Right lung (tissue), 5 donors: ENCODE data around the gene SMC6. TPM values are rescaled to one million over a fixed set of nuclear protein-coding genes. Genes with fewer than 3 reads are reported as not detected.

Experiments used
- DNase-seq, 2 donors: peaks; one replicate each; pipeline ENCODE4 v3.0.0-alpha.2; 2013
- polyA plus RNA-seq, 5 donors: library from polyadenylated mRNA; unstranded; fragments of 120-200 nt; gene quantifications; one replicate each; pipeline versions ENCODE4 v1.2.1 to v1.2.3, GENCODE V29; 2013; ENCODE audit warnings: inconsistent platforms in 1 of 5, low replicate concordance in 1 of 5; ENCODE audit not compliant: insufficient read length in 5 of 5, insufficient read depth in 1 of 5

The SMC6 gene
- polyA plus RNA-seq, 5 donors: 34.6 to 68.6 (median 61.3) TPM

DNA sequence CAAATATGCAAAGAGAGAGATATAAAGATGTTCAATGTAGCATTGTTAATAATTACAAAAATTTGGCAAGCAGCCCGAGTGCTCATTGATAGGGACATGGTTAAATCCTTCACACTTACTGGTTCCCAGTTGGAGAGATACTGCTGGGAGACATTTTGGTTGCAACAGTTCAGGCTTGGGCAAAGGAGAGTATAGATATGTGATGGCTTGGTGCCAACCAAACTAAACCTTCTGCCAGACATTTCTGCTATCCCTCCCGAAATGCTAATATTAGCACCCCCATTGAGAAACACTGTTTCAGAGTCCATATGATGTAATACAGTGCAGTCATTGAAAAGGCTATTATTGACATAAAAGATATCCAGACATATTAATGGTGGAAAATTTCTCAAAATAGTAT is 11.8 kb upstream of the SMC6 start:
- DNase-seq: no peak

DNA sequence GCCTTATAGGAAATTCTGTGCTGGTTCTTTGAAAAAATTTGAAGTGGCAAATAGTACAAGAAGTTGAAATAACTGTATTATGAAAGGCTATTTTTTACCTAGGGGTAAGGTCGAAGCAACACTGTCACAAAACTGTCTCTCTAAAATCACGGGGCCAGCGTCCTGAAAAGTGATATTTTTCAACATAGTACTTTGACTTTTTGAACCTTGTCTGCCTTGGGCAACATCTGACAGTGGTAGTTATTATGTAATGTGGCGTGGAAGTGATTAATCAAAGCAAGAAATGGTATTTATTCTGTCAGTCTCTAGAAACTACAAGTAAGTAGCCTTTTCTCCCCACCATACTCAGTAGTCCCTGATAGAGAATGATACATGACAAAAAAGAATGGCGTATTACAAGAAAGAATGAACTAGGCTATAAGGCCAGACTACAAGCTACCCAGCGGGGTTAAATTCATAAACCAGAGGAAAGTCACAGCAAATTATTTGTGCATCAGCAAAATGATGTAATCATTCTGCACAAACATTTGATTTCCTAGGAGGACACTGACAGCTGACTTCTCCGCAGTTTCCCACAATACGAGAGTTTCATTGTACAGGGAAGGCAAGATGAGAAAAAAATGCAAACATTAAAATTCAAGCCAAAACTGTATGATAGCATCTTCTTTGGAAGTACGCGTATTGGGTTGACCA is 10.2 kb upstream of the SMC6 start:
- no peak for DNase-seq

DNA sequence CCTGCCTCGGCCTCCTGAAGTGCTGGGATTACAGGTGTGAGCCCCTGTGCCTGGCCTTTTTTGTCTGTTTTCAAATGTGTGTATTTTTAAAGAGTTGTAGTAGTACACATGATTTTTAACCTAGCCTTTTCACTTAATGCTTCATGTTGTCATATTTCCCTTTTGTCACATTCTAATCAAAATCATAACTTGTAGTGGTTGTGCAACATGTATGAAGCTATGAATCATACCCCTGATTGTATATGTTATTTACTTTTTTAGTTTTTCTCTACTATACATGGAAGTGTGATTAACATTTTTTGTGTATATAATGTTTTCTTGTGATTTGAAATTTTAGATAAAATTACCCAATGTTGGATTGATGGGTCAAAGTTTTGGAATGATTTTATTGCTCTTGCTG is 8.8 kb upstream of the SMC6 start:
- no peak for DNase-seq

DNA sequence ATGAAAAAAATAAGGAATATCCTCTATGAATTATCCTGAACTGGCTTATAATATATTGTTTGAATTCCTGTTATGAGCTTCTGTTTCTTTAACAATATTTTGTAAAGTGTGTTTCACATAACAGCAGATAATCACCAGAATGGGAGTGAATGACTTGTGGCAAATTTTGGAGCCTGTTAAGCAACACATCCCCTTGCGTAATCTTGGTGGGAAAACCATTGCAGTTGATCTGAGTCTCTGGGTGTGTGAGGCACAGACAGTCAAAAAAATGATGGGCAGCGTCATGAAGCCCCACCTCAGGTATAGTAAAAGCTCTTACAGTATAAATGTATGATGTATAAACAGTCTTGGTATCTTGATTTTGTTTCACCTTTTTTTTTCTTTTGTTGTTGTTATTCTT is 6.2 kb upstream of the SMC6 start:
- DNase-seq: no peak

DNA sequence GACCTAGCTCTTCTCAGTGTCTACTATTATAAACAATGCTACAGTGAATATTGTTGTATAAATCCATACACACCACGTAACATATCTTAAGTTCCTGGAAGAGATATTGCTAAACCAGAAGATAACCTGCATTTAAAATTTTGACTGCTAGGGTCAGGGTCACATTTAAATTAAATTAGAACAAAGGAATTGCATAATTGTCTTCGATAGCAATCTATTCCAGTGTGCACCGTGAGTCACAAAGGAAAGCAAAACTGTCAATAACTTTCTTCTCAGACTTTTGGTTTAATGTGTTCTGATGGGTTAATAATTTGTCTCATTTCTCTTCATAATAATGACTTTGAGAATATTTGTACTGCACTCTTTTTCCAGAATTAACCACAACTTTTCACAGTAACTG is 4.5 kb upstream of the SMC6 start:
- no peak for DNase-seq

DNA sequence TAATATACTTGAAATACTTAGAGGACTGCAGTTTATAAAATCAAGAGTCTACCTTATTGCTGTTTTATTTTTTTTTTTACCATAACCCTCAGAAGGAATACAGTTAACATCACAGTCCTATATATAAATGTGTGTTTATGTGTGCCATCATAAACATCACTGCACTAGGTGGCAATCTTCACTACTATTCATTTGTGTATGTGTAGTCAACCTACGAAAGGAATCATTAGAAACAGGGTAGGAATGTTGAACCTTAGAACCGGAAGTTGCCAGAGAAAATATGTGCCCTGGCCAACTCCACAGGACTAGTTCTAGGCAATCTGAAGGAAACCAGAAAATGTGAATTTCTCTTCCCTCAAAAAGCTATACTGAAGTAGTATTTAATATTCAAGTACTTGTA is 3.7 kb upstream of the SMC6 start:
- no peak for DNase-seq

DNA sequence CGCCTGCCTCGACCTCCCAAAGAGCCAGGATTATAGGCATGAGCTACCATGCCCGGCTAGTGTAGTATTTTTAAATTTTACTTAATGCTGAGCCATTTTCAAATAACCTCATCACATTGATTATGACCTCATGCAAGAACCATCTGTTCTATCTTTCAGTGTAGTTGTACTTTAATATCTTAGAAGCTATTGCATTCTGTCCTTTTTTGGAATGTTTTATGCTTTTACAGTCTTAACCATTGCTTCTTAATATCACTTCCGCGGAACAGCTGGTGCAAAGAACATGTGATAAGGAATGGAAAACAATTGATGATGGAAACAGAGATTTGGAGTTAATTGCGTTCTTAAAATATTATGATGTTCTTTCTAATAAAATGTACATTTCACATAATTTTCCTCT is 3.1 kb upstream of the SMC6 start:
- DNase-seq: no peak

DNA sequence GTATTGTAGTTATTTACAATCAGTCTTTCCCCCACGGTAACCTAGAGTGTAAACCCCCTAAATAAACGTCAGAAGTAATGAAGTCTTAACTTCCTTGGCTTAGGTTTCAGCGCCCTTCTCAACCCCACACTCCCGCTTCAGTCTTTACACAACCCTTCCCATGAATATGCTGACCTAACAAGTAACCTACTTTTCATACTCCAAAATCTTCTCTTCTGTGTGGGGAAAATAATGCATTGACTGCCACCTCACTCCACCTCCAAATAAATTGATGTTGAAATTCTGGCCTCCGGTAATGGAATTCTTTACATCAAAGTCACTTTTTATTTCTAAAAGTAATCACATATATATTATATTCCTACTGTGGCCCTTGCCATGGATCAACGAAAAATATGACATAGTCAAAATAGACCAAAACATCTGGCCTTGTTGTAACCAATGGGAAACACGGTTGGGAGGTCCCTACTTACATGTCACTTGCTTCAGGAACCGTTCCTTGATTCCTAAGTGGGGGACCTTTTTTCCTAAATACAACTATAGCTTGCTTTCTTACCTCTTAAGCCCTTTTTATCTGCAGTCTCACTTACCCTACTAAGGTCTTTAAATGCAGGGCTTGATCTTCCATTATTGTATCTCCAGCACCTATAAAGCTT is 1.3 kb upstream of the SMC6 start:
- DNase-seq: no peak

DNA sequence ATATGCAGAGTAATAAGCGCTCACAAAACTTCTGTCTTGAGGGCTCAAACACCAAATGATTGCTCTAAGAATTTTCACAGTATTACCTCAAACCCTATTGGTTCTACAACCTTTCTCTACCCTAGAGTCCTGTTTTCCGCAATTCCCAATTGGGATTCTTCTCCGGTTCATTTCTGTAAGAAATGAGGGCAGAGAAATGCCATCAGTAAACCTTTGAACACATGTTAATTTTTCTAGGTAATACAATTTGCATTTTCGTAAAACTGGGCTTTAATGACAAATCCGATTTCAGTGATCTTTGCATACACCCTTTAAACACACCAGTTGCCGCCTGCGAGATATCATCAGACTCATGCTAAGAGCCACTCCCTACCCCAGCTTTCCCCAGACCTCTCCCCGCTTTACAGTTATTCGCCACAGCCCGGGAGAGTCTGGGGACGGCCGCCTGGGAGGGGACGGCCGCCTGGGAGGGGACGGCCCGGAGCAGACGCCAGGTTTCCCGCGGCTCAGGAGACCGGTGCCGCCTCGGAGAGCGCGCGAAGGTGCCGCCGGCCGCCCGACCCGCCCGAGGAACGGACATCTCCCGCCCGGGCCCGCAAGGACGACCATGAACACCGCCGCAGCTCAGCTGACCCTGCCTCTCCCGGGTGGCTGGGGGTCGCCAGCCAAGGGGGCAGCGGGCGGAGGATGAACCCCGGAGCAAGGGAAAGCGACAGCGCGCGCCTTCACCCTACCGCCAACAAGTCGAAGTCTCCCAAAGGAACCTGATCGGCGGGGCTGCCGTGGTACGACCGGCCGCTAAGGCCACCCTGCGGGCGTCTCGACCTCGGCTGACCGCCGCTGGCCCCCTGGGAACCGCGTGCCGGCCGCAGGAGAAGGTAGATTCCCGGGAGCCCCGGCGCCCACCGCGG is 463 bp downstream of the SMC6 start:
- DNase-seq: peak in 1 of 2 donors; percentile 45

DNA sequence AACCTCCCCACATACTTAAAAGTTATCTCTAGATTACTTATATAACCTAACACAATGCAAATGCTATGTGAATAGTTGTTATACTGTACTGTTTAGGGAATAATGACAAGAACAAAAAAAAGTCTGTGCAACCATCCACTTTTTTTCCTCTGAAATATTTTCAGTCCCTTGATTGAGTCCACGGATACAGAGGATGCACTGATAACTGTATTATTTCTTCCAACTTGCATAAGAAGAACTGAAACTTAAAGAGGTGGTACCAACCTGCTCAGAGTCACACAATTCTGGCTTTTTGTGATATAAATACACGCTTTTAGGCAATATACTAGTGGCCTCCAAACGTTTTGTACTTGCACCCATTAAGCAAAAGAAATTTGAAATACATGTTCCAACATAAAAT is 1.4 kb downstream of the SMC6 start:
- DNase-seq: no peak

DNA sequence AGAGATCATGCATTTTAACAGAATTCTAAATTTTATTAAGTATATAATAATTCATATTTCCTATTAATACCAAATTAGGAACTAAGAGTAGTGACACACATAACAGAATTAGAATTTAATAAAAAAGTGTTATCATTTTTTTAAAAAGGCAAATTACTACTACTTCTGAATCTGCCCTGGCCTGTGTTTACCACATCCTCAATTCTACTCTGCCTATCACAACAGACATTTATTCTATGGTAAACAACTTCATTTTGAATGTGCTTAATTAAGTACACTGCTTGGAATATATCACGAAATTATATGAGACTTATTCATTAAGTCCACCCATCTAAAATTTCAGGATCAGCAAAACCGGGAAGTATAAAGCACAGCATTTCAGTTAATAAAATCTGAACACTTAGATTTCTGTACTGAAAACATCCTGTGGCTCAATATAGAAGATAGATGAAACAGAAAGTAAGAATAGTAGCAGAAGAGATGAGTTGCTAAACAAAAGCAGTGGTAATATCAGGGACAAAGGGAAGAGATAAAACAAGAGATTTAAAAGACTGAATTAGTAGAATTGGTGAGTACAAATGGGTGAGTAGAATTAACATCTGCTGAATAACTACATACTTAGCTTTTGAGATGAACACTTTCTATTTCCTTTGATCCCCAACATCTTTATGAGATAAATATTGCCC is 3.7 kb downstream of the SMC6 start:
- DNase-seq: no peak

DNA sequence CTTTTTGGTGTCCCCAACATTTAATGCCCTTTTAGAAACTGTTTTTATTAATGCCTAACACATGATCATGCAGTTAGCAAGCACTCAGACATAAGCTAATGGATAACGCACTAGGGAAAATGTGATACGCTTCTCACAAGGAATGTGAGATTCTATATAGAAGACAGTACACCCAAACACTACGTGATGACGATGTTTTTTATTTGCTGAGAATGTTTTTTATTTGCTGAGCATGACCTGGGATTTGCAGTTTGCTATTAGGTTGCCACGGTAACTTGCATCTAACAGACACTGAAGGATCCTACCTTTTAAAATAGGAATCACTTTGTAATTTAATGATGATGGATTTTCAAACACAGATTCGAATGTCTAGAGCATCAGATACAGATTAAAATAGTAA is 4.9 kb downstream of the SMC6 start:
- no peak for DNase-seq

DNA sequence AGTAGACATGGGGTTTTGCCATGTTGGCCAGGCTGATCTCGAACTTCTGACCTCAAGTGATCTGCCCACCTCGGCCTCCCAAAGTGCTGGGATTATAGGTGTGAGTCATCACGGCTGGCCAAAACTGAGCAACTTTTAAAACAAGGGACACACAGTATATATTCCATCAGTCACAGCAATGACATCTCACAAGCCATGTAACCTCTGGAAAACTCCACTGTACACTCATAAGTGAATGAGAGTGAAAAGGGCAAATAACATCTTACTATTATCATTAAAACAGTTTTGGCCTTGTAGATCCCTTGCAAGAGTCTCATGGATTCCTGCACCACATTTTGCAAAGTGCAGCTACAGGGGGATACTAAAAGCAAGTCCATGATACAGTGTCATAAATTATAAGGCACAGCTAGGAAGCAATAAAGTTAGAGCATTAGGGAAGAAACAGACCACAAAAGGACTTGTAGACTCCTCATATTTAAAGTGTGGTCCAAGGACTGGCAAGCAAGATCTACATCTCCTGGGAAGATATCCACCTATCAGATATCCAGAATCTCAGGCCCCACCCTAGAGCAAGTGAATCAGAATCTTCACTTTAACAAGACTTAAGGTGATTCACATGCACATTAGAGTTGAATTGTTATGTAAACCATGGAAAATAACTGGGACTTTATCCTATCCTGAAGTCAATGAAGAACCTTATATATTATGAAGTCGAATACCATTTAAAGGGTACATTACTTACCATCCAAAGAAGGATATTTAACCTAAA is 5.7 kb downstream of the SMC6 start:
- no peak for DNase-seq

DNA sequence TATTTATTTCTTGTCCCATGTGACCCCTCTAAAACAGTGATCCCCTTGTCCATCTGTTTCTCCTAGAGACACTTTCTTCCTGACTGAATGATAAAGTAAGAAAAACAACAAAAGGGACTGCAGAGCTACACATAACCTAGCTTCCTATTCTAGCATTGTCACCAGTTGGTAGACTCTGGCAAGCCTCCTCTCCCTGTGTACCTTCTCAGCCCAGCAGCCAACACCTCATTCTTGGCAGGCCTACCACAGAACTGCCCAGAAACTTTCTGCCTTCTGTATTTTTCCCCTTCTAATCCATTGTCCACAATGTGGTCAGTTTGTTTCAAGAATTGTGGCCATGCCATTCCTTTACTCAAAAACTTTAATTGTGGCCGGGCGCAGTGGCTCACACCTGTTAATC is 13.4 kb downstream of the SMC6 start:
- DNase-seq: no peak

DNA sequence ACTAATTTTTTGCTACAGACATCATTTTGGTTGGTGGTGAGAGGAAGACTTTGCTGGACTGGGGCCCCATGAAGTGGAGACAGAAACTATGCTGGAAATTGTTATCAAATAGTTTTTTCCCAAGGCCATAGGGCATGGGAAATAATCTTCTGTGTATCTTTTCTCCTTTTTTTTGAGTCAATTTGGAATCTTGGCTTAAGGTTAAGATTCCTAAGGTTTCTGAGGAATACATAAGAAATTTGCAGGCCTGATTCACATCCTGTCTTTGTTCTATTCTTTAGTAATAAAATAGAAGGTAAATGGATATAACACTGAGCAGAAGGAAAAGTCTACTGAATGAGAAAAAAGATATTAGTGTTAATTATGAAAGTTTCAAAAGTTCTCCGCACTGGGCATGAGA is 16.6 kb downstream of the SMC6 start:
- no peak for DNase-seq

DNA sequence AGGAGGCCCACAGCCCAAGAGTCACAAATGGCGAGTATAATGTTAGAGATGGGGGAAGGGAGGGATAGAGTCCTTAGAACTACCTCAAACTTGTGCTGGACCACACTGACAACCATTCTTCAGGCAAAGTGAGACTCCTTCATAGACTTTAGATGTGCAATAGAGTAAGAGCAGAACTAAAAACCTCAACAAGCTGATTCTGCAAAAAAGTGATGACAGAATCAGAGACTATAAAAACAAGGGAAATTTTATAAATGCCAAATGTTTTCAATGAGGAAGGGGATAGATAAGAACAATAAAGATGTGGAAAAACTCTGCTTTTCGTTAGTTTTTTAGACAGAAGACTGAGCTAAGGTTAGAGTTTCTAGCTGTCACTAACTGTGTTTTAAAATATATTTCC is 17.7 kb downstream of the SMC6 start:
- DNase-seq: no peak

DNA sequence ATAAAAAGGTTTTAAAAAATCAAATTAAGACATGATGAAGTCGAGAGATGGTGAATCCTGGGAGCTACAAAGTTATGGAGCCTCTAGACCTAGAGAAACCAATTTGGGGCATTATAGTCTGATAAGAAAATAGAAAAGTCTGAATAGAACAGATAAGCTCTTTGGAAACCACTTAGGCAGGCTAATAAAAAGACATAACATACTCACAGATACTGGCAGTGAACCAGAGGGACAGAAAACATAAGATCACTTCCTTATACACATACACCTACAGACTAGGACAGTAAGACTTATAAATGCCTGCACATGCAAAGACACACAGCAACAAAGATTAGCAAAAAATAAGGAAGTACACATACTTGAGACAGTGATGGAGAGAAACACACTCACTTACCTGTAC is 20.0 kb downstream of the SMC6 start:
- no peak for DNase-seq

DNA sequence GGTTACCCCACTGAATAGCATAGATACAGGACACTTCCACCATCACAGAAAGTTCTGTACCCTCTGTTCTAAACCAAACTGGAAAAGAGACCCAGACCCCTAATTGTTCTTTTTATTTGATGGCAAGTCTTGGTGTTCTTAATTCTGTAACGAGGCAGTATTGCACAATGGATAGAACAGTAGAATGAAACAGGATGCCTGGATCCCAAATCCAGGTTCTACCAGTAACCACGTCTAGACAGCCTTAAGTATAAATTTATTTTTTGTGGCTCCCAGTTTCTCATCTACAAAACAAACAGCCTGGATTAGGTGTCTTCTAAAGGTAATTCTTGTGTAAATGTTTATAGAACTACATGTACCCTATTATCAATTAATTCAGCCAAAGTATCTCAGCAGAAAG is 23.7 kb downstream of the SMC6 start:
- no peak for DNase-seq

DNA sequence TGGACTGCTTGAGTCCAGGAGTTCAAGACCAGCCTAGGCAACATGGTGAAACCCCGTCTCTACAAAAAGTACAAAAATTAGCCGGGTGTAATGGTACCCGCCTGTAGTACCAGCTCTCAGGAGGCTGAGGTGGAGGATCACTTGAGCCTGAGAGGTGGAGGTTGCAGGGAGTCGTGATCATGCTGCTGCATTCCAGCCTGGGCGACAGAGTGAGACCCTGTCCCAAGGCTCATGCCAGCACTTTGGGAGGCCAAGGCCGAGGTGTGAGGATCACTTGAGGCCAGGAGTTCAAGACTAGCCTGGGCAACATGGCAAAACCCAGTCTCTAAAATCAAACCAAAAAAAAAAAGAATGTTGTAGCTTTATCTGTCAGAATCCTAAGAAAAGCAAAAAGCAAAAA is 25.4 kb downstream of the SMC6 start:
- no peak for DNase-seq

DNA sequence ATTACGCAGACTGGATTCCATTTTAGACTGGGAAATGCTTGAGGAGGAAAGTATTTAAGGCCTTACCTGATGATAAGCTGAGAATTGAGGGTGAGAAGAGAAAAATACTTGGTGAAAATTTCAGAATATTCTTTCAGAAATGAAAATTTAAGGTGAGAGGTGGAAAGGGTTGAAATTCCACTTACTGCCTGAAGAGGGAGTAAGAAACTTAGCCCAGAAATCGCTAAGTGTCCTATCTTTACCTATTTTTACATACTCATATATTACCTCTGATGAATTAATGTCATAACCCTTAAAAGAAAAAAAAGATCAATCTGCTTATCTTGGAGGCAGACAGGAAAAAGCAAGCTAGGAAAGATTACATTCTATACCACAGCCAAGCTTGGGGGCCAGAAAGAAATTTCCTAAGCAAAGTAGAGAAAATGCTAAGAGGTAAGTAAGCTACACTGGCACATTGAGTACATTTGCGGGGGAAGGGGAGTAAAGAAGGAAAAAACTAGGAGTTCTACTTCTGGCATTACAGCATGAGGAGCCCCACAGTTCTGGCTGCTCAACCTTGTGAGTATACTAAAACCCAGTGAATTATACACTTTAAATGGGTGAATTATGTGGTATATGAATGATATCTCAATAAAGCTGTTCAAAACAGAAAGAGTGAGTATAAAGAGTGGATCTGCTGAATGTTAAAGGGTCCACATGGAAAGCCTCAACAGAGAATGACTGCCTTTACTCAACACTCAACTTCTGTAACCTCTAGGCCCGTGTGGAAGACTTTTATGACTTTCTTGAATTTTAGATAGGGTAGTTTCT is 33.8 kb downstream of the SMC6 start:
- DNase-seq: no peak

DNA sequence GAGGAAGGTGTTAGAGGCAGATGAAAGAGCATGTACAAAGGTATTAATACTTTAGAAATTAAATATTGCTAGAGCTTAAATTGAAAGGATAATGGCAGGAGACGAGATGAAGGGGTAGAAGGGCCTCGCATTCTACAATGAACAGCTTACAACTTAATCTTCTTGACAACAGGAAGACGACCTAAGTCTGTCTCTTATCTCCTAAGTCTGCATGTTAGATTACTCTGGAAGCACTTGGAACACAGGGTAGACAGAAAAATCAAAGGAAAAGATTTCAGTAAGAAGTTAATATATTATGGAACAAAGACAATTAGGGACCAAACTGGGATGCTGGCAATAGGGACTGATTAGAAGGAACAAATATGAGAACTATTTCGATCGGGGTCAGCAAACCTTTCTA is 34.9 kb downstream of the SMC6 start:
- no peak for DNase-seq
